Measurements from ENCODE around the gene SPATA20.

Gene SPATA20

GRCh38 chr17:50596191-50597037 lies 49.4 kb downstream of the SPATA20 start:
- no peak for ATAC-seq
- Mint-ChIP-seq H3K36me3 (ENCODE audit: low read depth) (no peaks in the 10 kb centered on the region), H3K4me1 (no peaks in the 10 kb centered on the region), H3K27me3 (no peaks in the 10 kb centered on the region), H3K27ac (no peak overlapping the region), H3K9me3 (no peaks in the 10 kb centered on the region), H3K4me3 (no peak overlapping the region)
- DNase-seq: no peak

DNA sequence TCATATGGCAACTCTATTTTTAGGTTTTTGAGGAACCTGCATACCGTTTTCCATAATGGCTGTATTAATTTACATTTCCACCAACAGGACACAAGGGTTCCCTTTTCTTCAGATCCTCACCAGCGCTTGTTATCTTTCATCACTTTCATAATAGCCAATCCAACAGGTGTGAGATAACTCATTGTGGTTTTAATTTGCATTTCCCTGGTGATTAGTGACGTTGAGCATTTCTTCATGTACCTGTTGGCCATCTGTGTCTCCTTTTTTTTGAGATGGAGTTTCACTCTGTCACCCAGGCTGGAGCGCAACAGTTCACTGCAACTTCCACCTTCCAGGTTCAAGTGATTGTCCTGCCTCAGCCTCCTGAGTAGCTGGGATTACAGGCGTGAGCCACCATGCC lies 51.5 kb downstream of the SPATA20 start:
- DNase-seq (no peak), ATAC-seq (no peak)
- no peak overlapping the region for H3K27ac Mint-ChIP-seq
- H3K9me3 Mint-ChIP-seq: no peaks in the 10 kb centered on the region
- H3K36me3 Mint-ChIP-seq (ENCODE audit: low read depth): no peaks in the 10 kb centered on the region
- H3K4me3 Mint-ChIP-seq: no peak overlapping the region
- peaks cover 12% of the 10 kb centered on the region for H3K27me3 Mint-ChIP-seq
- H3K4me1 Mint-ChIP-seq: no peaks in the 10 kb centered on the region

- H3K27me3 Mint-ChIP-seq: peaks cover 14% of the 10 kb centered on the region
- ATAC-seq (no peak), DNase-seq (no peak)
- H3K9me3 Mint-ChIP-seq: no peaks in the 10 kb centered on the region
- no peak overlapping the region for H3K27ac Mint-ChIP-seq
- H3K4me1 Mint-ChIP-seq: no peaks in the 10 kb centered on the region
- no peaks in the 10 kb centered on the region for H3K36me3 Mint-ChIP-seq (ENCODE audit: low read depth)
- H3K4me3 Mint-ChIP-seq: no peak overlapping the region
These were observed 52.6 kb downstream of the SPATA20 start for GRCh38 chr17:50599606-50600005.

DNA sequence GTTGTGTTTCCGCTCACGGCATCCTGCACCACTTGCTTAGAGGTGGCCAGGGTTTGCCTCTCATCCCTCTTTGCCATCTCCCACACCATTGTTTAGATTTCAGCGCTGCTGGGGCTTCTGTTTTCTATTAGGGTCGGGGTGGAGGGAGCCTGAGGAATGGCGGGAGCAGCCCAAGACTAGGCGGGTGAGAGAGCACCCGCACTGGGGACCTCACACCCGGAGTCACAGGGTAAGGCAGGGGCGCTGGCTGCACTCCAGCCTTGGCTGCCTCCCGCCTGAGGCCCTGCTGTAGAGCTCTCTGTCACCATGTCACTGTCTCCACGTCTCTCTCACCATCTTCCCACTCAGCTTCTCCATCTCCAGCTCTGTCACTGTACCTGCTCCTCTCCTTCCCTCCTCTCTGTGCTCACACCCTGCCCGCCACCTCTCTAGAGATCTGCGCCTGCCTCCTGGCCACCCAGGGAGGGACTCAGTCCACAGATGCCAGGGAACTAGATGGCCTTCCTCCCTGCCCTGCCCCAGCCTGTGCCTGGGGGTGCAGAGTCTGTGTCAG lies 54.9 kb downstream of the SPATA20 start:
- Mint-ChIP-seq H3K9me3 (no peaks in the 10 kb centered on the region), H3K27ac (no peak overlapping the region), H3K36me3 (ENCODE audit: low read depth) (no peaks in the 10 kb centered on the region), H3K4me3 (no peak overlapping the region), H3K27me3 (peaks cover 22% of the 10 kb centered on the region), H3K4me1 (no peaks in the 10 kb centered on the region)
- DNase-seq (no peak), ATAC-seq (no peak)

DNA sequence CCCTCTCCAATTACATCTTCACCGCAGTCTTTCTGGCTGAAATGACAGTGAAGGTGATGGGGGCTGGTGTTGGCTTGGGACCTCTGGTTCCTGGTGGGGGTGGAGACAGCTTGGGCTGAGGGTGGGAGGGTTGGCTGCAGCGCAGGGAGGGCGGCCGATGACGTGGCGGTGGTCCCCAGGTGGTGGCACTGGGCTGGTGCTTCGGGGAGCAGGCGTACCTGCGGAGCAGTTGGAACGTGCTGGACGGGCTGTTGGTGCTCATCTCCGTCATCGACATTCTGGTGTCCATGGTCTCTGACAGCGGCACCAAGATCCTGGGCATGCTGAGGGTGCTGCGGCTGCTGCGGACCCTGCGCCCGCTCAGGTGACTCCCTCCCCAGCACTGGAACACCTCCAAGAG lies 55.9 kb downstream of the SPATA20 start:
- Mint-ChIP-seq H3K4me3 (no peak overlapping the region), H3K36me3 (ENCODE audit: low read depth) (no peaks in the 10 kb centered on the region), H3K27ac (no peak overlapping the region), H3K27me3 (peaks cover 24% of the 10 kb centered on the region), H3K9me3 (no peaks in the 10 kb centered on the region), H3K4me1 (no peaks in the 10 kb centered on the region)
- ATAC-seq (no peak), DNase-seq (no peak)

DNA sequence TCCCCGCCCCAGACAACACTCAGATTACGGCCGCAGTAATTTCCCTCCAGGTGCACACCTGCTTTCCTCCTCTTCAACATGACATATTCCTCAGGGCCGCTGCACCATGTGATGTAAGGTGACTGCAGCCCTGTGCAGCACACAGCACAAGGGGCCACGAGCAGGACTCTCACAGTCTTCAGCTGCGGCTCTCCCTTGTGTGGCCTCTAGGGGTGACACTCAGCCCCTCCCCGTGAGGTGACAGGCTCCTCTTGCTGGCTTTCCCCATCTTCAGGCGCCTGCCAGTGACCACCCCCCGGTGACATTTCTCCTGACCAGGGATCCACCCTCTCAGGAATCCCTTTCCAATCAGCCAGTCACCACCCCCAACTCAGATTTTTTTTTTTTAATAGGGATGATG lies 56.4 kb downstream of the SPATA20 start:
- H3K9me3 Mint-ChIP-seq: no peaks in the 10 kb centered on the region
- ATAC-seq: peak; percentile 42

DNA sequence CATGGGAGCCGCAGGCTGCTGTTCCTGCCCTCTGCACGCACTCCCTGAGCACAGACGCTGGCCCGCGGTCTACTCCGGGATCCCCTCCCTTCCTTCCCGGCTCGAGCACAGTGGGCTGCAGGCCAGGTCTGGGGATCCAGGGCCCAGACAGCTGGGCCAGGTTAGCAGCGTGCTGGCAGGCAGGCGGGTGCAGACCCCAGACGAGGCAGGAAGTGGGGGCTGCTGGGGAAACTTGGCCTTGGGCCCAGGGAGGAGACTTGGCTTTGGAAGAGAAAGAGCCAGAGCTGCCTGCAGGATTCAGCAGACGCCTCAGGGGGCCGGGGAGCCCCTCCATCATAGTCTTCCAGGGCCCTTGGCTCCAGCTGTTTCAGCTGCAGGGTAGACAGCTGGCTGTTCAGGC lies 57.5 kb downstream of the SPATA20 start:
- Mint-ChIP-seq H3K27ac (no peak overlapping the region), H3K27me3 (peaks cover 24% of the 10 kb centered on the region)
- DNase-seq: no peak

More for the DNA sequence above, 56.4 kb downstream of the SPATA20 start:
- Mint-ChIP-seq H3K4me1 (no peaks in the 10 kb centered on the region), H3K27ac (no peak overlapping the region), H3K36me3 (ENCODE audit: low read depth) (no peaks in the 10 kb centered on the region), H3K27me3 (peaks cover 24% of the 10 kb centered on the region), H3K4me3 (no peak overlapping the region)
- no peak for DNase-seq

GRCh38 chr17:50605429-50605828 lies 58.5 kb downstream of the SPATA20 start:
- DNase-seq (no peak), ATAC-seq (no peak)
- Mint-ChIP-seq H3K27me3 (peaks cover 24% of the 10 kb centered on the region), H3K4me1 (no peaks in the 10 kb centered on the region), H3K36me3 (ENCODE audit: low read depth) (no peaks in the 10 kb centered on the region), H3K27ac (no peak overlapping the region), H3K4me3 (no peak overlapping the region), H3K9me3 (no peaks in the 10 kb centered on the region)

More for the DNA sequence above, 57.5 kb downstream of the SPATA20 start:
- ATAC-seq: no peak
- Mint-ChIP-seq H3K9me3 (no peaks in the 10 kb centered on the region), H3K36me3 (ENCODE audit: low read depth) (no peaks in the 10 kb centered on the region), H3K4me1 (no peaks in the 10 kb centered on the region), H3K4me3 (no peak overlapping the region)

Measured in activated naive CD8-positive, alpha-beta T cell treated with anti-CD3 and anti-CD28 coated beads, Interleukin-2, amount 50 U/mL, for 24 hours (primary cell).